GM12864 (cell line): ENCODE results near the gene DENND1A.
"Not testable (repeated sequence)": the region's sequence is repeated elsewhere in the genome, so short reads cannot be mapped to it uniquely, and the experiment has no call there.

Experiments
- DNase-seq: peaks from one replicate; pipeline ENCODE4 v3.0.0-alpha.2; 2011; ENCODE audit warnings: low read depth
- H3K4me3 ChIP-seq: 2 replicates; pipeline ENCODE4 v1.5.1; 2011; ENCODE audit warnings: mild to moderate bottlenecking, low read depth, low read length, control low read depth
- CTCF ChIP-seq: IDR thresholded peaks from 2 replicates; pipeline ENCODE4 v1.5.1; 2011; ENCODE audit warnings: low read depth, mild to moderate bottlenecking, moderate library complexity, low read length, control low read depth, inconsistent platforms; ENCODE audit errors: missing control alignments

DENND1A gene

DNA sequence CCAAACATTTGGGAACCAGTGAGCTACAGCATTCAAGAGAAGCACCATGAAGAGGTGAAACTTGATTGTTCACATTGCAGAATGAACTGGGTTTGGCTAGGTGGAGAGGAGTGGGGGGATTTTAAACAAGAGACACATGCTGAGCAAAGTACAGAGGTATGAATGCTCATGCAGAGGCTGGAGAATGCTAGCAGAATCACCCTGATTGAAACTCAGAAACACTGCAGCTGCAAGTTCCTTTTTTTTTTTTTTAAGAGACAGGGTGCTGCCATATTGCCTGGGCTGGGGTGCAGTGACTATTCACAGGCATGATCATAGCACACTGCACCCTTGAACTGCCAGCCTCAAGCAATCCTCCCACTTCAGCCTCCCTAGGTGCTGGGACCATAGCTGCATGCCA, 35.1 kb downstream of the DENND1A start:
- TF ChIP-seq CTCF: no peak
- DNase-seq: no peak
- H3K4me3 ChIP-seq: no peak overlapping the region

- no peak for TF ChIP-seq CTCF
- no peak for DNase-seq
- H3K4me3 ChIP-seq: no peak overlapping the region
These were observed 36.0 kb downstream of the DENND1A start for GRCh38 chr9:123893831-123894460.

DNA sequence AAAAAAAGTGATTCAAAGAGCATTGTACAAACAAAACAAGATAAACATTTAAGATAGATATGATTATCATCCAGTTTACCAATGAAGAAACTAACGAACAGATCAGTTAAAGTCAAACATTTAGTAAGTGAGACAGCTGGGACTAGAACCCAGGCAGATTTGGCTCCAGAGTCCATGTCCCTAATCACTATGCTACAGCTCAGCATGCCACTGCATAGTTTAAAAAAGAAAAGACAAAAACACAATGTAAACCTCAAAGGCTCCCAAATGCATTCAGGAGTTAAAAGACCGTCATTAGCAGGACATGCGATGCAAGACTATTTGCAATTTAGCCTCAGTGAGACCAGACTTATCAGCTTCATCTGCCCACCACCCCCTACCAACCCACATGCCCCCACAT, 36.8 kb downstream of the DENND1A start:
- no peak for DNase-seq
- no peak overlapping the region for H3K4me3 ChIP-seq
- no peak for TF ChIP-seq CTCF

DNA sequence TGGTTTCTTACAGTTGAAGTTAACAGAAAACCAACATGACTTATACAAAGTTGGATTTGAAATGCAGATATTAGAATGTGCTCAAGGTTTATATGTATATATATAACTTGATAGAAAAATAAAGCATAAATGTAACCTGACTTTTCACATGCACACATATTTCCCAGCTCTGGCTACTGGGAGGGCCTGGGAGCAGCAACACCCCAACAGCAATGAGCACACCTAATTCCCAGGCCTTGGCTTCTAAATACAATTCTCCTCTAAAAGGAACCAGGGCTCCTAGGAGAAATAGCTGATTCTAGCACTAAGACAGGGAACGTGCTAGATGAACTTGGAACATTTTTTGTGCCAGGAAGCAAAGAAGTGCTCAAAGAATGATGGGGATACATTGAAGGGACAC, 42.1 kb downstream of the DENND1A start:
- no peak for DNase-seq
- TF ChIP-seq CTCF: no peak
- no peak overlapping the region for H3K4me3 ChIP-seq

- not testable (repeated sequence) for H3K4me3 ChIP-seq, DNase-seq
These were observed 44.1 kb downstream of the DENND1A start for GRCh38 chr9:123885834-123886233.

- no peak for TF ChIP-seq CTCF
- no peak for DNase-seq
- no peak overlapping the region for H3K4me3 ChIP-seq
These were observed 46.3 kb downstream of the DENND1A start for GRCh38 chr9:123883634-123884033.

DNA sequence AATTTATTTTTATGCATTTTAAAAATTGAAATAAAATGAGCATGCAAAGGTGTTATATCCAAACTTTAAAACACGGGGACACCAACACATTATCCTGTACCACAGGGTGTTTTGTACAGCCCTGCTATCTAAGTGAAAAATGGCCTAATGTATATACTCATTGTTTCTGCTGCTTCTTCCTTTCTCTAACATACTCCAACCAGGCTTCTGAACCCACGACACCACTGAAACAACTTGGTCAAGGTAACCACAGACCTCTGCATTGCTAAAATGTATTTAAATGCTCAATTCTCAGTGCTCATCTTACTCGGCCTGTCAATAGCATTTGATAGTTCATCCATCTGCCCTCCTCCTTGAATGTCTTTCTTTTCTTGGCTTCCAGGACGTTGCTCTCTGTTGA, 48.3 kb downstream of the DENND1A start:
- DNase-seq: no peak
- H3K4me3 ChIP-seq: no peak overlapping the region
- TF ChIP-seq CTCF: no peak
